ENCODE measurements around the gene EFCAB5.

GRCh38 chr17:29918922-29919856 lies 22.2 kb upstream of the EFCAB5 start:
- TF ChIP-seq RARG (CRISPR knock-in tag; IDR thresholded peaks at IDR 0.05; ENCODE audit: low read depth) (no peak), FOXJ3 (CRISPR knock-in tag; IDR thresholded peaks at IDR 0.05; ENCODE audit: borderline replicate concordance) (no peak), MXD3 (CRISPR knock-in tag; IDR thresholded peaks at IDR 0.05) (no peak), CTCF (CRISPR knock-in tag; IDR thresholded peaks at IDR 0.05) (no peak)
